H1 (cell line): ENCODE results near the gene GALR2. TPM values are rescaled to one million over a fixed set of nuclear protein-coding genes. Genes with fewer than 3 reads are reported as not detected.

Experiments
- CTCF ChIA-PET: fragments of 300-600 bp; sonication (Branson Sonifier 250); formaldehyde crosslinking; loops from one replicate; lab custom pipeline; 2021; ENCODE audit not compliant: partially characterized antibody; lab: Charles Lee
- POLR2A ChIA-PET: fragments of 300-600 bp; sonication (Branson Sonifier 250); formaldehyde crosslinking; loops from one replicate; lab custom pipeline; 2021; ENCODE audit warnings: inconsistent platforms; ENCODE audit not compliant: partially characterized antibody; lab: Charles Lee
- DNase-seq, 2 experiments: peaks; one replicate each; pipeline versions ENCODE4 v3.0.0 to v3.0.0-alpha.2; 2010 to 2022; ENCODE audit warnings: low spot score in 2 of 2, low read depth in 1 of 2, mixed read lengths in 1 of 2
- FAIRE-seq: peaks from 2 replicates; lab custom pipeline; 2011; peaks lifted over from hg19 to GRCh38; lab: Jason Lieb, UNC
- H2AFZ ChIP-seq: 2 replicates; pipeline ENCODE4 v1.8.1; 2012; ENCODE audit warnings: low read length, inconsistent platforms
- H2AK5ac ChIP-seq: 2 replicates; pipeline ENCODE4 v1.6.1; 2013; ENCODE audit warnings: low read depth, low read length
- H2BK120ac ChIP-seq: replicated peaks from 2 replicates; pipeline ENCODE3; 2013; ENCODE audit warnings: low read depth, low read length, inconsistent platforms
- H2BK12ac ChIP-seq: 2 replicates; pipeline ENCODE4 v1.6.1; 2013; ENCODE audit warnings: low read depth, low read length
- H2BK15ac ChIP-seq: 2 replicates; pipeline ENCODE4 v1.6.1; 2013; ENCODE audit warnings: low read length
- H2BK20ac ChIP-seq: 2 replicates; pipeline ENCODE4 v1.6.1; 2013; ENCODE audit warnings: low read length
- H2BK5ac ChIP-seq: 2 replicates; pipeline ENCODE4 v1.6.1; 2013; ENCODE audit warnings: low read depth, low read length
- H3K14ac ChIP-seq: 2 replicates; pipeline ENCODE4 v1.6.1; 2013; ENCODE audit warnings: inconsistent platforms; ENCODE audit not compliant: insufficient read length
- H3K18ac ChIP-seq: 2 replicates; pipeline ENCODE4 v1.6.1; 2013; ENCODE audit warnings: low read length; ENCODE audit errors: extremely low read depth
- H3K23ac ChIP-seq: 2 replicates; pipeline ENCODE4 v1.6.1; 2013; ENCODE audit warnings: inconsistent platforms; ENCODE audit not compliant: insufficient read length
- H3K23me2 ChIP-seq: 2 replicates; pipeline ENCODE4 v1.6.1; 2013; ENCODE audit warnings: low read depth, low read length
- H3K27ac ChIP-seq: 2 replicates; pipeline ENCODE4 v1.6.1; 2011; ENCODE audit warnings: low read depth, low read length, inconsistent platforms
- H3K27me3 ChIP-seq, 4 experiments: replicated peaks in 1 of 4; 1 replicate in 1 of 4; 2 replicates in 3 of 4; pipeline versions ENCODE4 v1.6.1 to v1.8.1; 2011 to 2013; ENCODE audit warnings: low read length in 3 of 4, mild to moderate bottlenecking in 3 of 4, inconsistent platforms in 2 of 4, mixed read lengths in 2 of 4, moderate library complexity in 1 of 4; ENCODE audit not compliant: control insufficient read depth in 3 of 4, insufficient read depth in 3 of 4; ENCODE audit errors: extremely low read depth in 1 of 4
- H3K36me3 ChIP-seq, 4 experiments: 2 replicates each; pipeline versions ENCODE4 v1.6.1 to v1.8.1; 2011 to 2013; ENCODE audit warnings: mild to moderate bottlenecking in 4 of 4, low read length in 3 of 4, moderate library complexity in 2 of 4, control low read depth in 1 of 4, inconsistent platforms in 1 of 4; ENCODE audit not compliant: insufficient read depth in 4 of 4, control insufficient read depth in 2 of 4
- H3K4ac ChIP-seq: replicated peaks from 2 replicates; pipeline ENCODE3; 2013; ENCODE audit warnings: low read length, low read depth, mixed read lengths, inconsistent platforms; ENCODE audit not compliant: insufficient read length
- H3K4me1 ChIP-seq, 4 experiments: replicated peaks in 1 of 4; 1 replicate in 1 of 4; 2 replicates in 3 of 4; pipeline versions ENCODE4 v1.6.1 to v1.8.1; 2011 to 2013; ENCODE audit warnings: low read length in 3 of 4, inconsistent platforms in 2 of 4, mixed read lengths in 1 of 4; ENCODE audit not compliant: insufficient read depth in 4 of 4, control insufficient read depth in 3 of 4
- H3K4me2 ChIP-seq, 2 experiments: 2 replicates each; pipeline versions ENCODE4 v1.6.1 to v1.8.1; 2011 to 2013; ENCODE audit warnings: low read depth in 2 of 2, low read length in 2 of 2, control low read depth in 1 of 2, inconsistent platforms in 1 of 2, mild to moderate bottlenecking in 1 of 2; ENCODE audit not compliant: insufficient read depth in 1 of 2
- H3K4me3 ChIP-seq, 4 experiments: fragments of 200-600, 300-600 bp in 1 of 4; sonication (generic), shearing (Covaris generic), sonication (Bioruptor Twin) in 1 of 4; 2 replicates each; pipeline versions ENCODE4 v1.5.1 to v1.8.1; 2011 to 2016; ENCODE audit warnings: low read length in 4 of 4, low read depth in 3 of 4, control low read depth in 2 of 4, inconsistent platforms in 2 of 4, mild to moderate bottlenecking in 2 of 4, mixed read lengths in 1 of 4, moderate library complexity in 1 of 4; ENCODE audit not compliant: insufficient read depth in 2 of 4; ENCODE audit errors: extremely low read depth in 1 of 4
- H3K56ac ChIP-seq: replicated peaks from 2 replicates; pipeline ENCODE3; 2013; ENCODE audit warnings: low read depth, mild to moderate bottlenecking, mixed read lengths, low read length, inconsistent platforms; ENCODE audit not compliant: insufficient read length
- H3K79me1 ChIP-seq: 2 replicates; pipeline ENCODE4 v1.6.1; 2013; ENCODE audit warnings: low read depth, low read length, control low read depth
- H3K79me2 ChIP-seq, 2 experiments: 2 replicates each; pipeline versions ENCODE4 v1.6.1 to v1.8.1; 2012 to 2013; ENCODE audit warnings: low read length in 2 of 2, mild to moderate bottlenecking in 2 of 2, inconsistent platforms in 1 of 2; ENCODE audit not compliant: insufficient read depth in 2 of 2, control insufficient read depth in 1 of 2
- H3K9ac ChIP-seq, 4 experiments: replicated peaks in 1 of 4; 1 replicate in 1 of 4; 2 replicates in 3 of 4; pipeline versions ENCODE4 v1.6.1 to v1.8.1; 2011 to 2013; ENCODE audit warnings: low read depth in 3 of 4, low read length in 3 of 4, control low read depth in 2 of 4, mild to moderate bottlenecking in 2 of 4, moderate library complexity in 2 of 4, inconsistent platforms in 1 of 4; ENCODE audit errors: extremely low read depth in 1 of 4
- H3K9me3 ChIP-seq, 2 experiments: 2 replicates each; pipeline versions ENCODE4 v1.6.1 to v1.8.1; 2012 to 2013; ENCODE audit warnings: mild to moderate bottlenecking in 2 of 2, moderate library complexity in 2 of 2, control low read depth in 1 of 2, inconsistent platforms in 1 of 2, low read depth in 1 of 2, low read length in 1 of 2, mixed read lengths in 1 of 2; ENCODE audit not compliant: insufficient read depth in 2 of 2
- H4K20me1 ChIP-seq, 2 experiments: replicated peaks in 1 of 2; 2 replicates each; pipeline versions ENCODE3 to v1.8.1; 2011 to 2013; ENCODE audit warnings: inconsistent platforms in 2 of 2, low read length in 2 of 2, mild to moderate bottlenecking in 1 of 2; ENCODE audit not compliant: insufficient read depth in 2 of 2, control insufficient read depth in 1 of 2
- H4K5ac ChIP-seq: 2 replicates; pipeline ENCODE4 v1.6.1; 2013; ENCODE audit warnings: low read length, low read depth, mixed read lengths, inconsistent platforms; ENCODE audit not compliant: insufficient read length
- H4K8ac ChIP-seq: 2 replicates; pipeline ENCODE4 v1.8.0; 2013; ENCODE audit warnings: mild to moderate bottlenecking, moderate library complexity, low read length, inconsistent platforms; ENCODE audit not compliant: insufficient read depth; ENCODE audit errors: extremely low read depth
- H4K91ac ChIP-seq: replicated peaks from 2 replicates; pipeline ENCODE3; 2013; ENCODE audit warnings: low read length, mixed read lengths, inconsistent platforms; ENCODE audit not compliant: insufficient read length
- CBX5 ChIP-seq: fragments of 300-800, 300-1000 bp; sonication (generic); IDR thresholded peaks from 2 replicates; pipeline ENCODE4 v1.7.1; 2016; ENCODE audit warnings: antibody characterized with exemption, low read length, low read depth
- CEBPB ChIP-seq: IDR thresholded peaks from 2 replicates; pipeline ENCODE4 v1.6.1; 2012; ENCODE audit warnings: low read depth, low read length
- EGR1 ChIP-seq: IDR thresholded peaks from 2 replicates; pipeline ENCODE4 v1.6.1; 2011; ENCODE audit warnings: low read depth, low read length, borderline replicate concordance
- PHF8 ChIP-seq: fragments of 200-600 bp; sonication (generic); conservative IDR thresholded peaks from 2 replicates; pipeline ENCODE4 v1.7.1; 2012; ENCODE audit warnings: low read depth, mild to moderate bottlenecking, inconsistent platforms, low read length, moderate library complexity
- POLR2AphosphoS5 ChIP-seq: IDR thresholded peaks from 2 replicates; pipeline ENCODE4 v1.6.1; 2011; ENCODE audit warnings: low read depth, low read length
- RNF2 ChIP-seq: fragments of 200-900, 300-1000 bp; sonication (generic); IDR thresholded peaks from 2 replicates; pipeline ENCODE4 v1.7.1; 2016; ENCODE audit warnings: borderline replicate concordance, low read depth, mild to moderate bottlenecking, antibody characterized with exemption, low read length; ENCODE audit not compliant: poor library complexity, severe bottlenecking; ENCODE audit errors: missing control alignments
- SP2 ChIP-seq: IDR thresholded peaks from 2 replicates; pipeline ENCODE4 v1.6.1; 2012; ENCODE audit warnings: mild to moderate bottlenecking, low read length, inconsistent platforms
- SUZ12 ChIP-seq: fragments of 200-600 bp; sonication (generic); IDR thresholded peaks from 2 replicates; pipeline ENCODE4 v1.6.1; 2012; ENCODE audit warnings: mild to moderate bottlenecking, inconsistent platforms, low read length, moderate library complexity, mixed read lengths
- TAF7 ChIP-seq: optimal IDR thresholded peaks from 2 replicates; pipeline ENCODE3; 2011; ENCODE audit warnings: low read depth, mild to moderate bottlenecking, inconsistent platforms, low read length, moderate library complexity, borderline replicate concordance
- WGBS, 2 experiments: shearing (Covaris generic) in 1 of 2; methylation state at CpG; one replicate each; pipeline versions ENCODE4 v1.1.6 to v1.1.7; 2013 to 2015; ENCODE audit warnings: low lambda C conversion rate in 2 of 2, mixed read lengths in 2 of 2, inconsistent platforms in 1 of 2, low coverage in 1 of 2, missing lambda C conversion rate in 1 of 2; ENCODE audit not compliant: insufficient replicate concordance in 2 of 2, insufficient coverage in 1 of 2, insufficient read length in 1 of 2; ENCODE audit errors: extremely low coverage in 1 of 2, missing lambda C conversion rate in 1 of 2; 5-methylcytosine and 5-hydroxymethylcytosine counted together
- polyA plus RNA-seq, 7 experiments: library from polyadenylated mRNA; depleted of rRNA in 3 of 7; stranded (reverse) in 5 of 7; unstranded in 2 of 7; fragments of >200 nt in 5 of 7; fragments of 200-250 nt in 2 of 7; gene quantifications; 1 replicate in 5 of 7; 2 replicates in 1 of 7; 4 replicates in 1 of 7; pipeline versions ENCODE4 v1.2.1 to v1.2.3, GENCODE V29; 2011 to 2013; ENCODE audit warnings: missing spikeins in 2 of 7, mixed read lengths in 2 of 7
- total RNA-seq: library from RNA; stranded (reverse); fragmentation: NEBNext Ultra II Directional; extraction: Animal tissue kit (Norgen Biotek cat#: 25700); gene quantifications from 2 replicates; pipeline ENCODE4 v1.2.1, GENCODE V29; 2021
- TF ChIP-seq, protein P1 (sequence below): IDR thresholded peaks from 2 replicates; pipeline ENCODE4 v1.6.1; 2011; ENCODE audit warnings: low read length, improper control_type of control experiment

The GALR2 gene
- total and polyA plus RNA-seq, 2 of the 8 experiments (the other 6 are each of a cell fraction or from before 2014, with no cell fraction given), result 0.86 to 2.2 TPM

DNA sequence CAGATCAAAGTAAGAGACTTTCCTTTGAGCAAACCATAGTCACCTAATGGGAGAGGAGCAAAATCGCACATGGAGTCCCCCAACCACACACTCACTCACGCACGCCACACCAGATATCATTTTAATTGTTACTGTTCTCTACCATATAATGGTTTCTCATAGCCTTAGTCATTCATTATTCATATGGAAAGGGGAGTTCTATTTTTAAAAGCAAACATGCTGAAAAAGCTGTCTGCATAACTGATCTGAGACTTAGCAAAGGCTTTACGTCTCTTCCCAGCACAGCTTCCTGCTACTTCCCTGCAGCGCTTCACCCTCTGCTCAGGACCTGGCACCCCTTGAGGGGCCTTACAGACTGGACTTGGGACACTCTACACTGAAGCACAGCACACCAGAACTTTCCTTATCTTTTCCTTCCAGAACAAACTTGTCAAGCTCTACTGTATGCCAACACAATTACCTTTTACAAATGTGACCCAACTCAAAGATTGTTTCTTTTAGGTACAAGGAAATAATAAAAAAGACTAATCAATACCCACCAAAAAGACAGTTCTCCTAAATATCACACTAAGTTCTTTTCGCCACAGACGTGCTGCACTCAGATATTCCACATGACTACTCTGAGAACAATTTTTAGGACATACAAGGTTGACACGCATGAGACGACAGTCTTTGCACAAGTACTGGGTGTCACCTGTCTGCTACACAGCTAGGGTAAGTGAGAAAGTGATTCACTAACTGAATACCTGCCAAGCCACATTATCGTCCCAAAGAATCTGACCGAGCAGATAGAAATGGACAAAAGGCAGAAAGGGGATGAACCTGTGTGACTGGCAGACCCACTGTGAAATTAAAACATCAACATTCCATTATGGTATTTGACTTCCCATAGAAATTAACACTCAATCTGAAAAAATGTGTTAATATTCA lies 23.8 kb upstream of the GALR2 start:
- Histone ChIP-seq H4K5ac (no peak overlapping the region), H3K27me3 (no peaks in the 10 kb centered on the region), H3K23ac (no peak overlapping the region), H3K79me2 (no peaks in the 10 kb centered on the region), H3K23me2 (no peaks in the 10 kb centered on the region), H2AK5ac (no peak overlapping the region), H3K4ac (no peak overlapping the region), H2AFZ (no peak overlapping the region), H3K79me1 (no peaks in the 10 kb centered on the region; the same call in 1 of the 2 replicates), H2BK15ac (no peak overlapping the region), H2BK5ac (no peak overlapping the region; the same call in 1 of the 2 replicates), H3K4me1 (peaks cover 0 to 2% (median 0%) of the 10 kb centered on the region in 4 experiments; a peak in 1 of 7 replicates), H3K4me3 (no peak overlapping the region), H2BK12ac (no peak overlapping the region), H3K9ac (no peak overlapping the region), H4K8ac (no peak overlapping the region), H3K27ac (no peak overlapping the region), H2BK120ac (no peak overlapping the region), H4K91ac (no peak overlapping the region), H2BK20ac (no peak overlapping the region), H3K14ac (no peak overlapping the region), H3K9me3 (no peaks in the 10 kb centered on the region), H3K4me2 (no peak overlapping the region), H3K18ac (no peak overlapping the region), H4K20me1 (no peaks in the 10 kb centered on the region), H3K56ac (no peak overlapping the region), H3K36me3 (peaks cover 14 to 61% (median 37%) of the 10 kb centered on the region in 4 experiments)
- 92% methylated on average over 11 of the region's 11 CpGs; no CpG with 5 or more reads in 1 of the 2 experiments for WGBS, 2 experiments
- CTCF ChIA-PET, result interaction anchor here (0.7 to 1.7 kb wide), 3 partner anchors 30 to 408 kb away, joined by 3 to 5 read pairs (median 3); no protein-coding TSS in a partner anchor
- POLR2A ChIA-PET, result interaction anchor here (0.6 to 1.6 kb wide), 4 partner anchors 9 to 111 kb away, joined by 3 to 5 read pairs (median 4); no protein-coding TSS in a partner anchor
- DNase-seq (no peak), FAIRE-seq (no peak)
- TF ChIP-seq RNF2, result no peak
- no peak for TF ChIP-seq CEBPB
- TF ChIP-seq SP2, result no peak
- TF ChIP-seq POLR2AphosphoS5, result no peak
- TF ChIP-seq TAF7, result no peak
- no peak for TF ChIP-seq PHF8
- TF ChIP-seq, protein P1, sequence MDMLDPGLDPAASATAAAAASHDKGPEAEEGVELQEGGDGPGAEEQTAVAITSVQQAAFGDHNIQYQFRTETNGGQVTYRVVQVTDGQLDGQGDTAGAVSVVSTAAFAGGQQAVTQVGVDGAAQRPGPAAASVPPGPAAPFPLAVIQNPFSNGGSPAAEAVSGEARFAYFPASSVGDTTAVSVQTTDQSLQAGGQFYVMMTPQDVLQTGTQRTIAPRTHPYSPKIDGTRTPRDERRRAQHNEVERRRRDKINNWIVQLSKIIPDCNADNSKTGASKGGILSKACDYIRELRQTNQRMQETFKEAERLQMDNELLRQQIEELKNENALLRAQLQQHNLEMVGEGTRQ, result no peak
- no peak for TF ChIP-seq CBX5
- TF ChIP-seq EGR1, result no peak
- no peak for TF ChIP-seq SUZ12
